Femur (tissue), 1 donor: ENCODE measurements around the gene LRRC3B.
A peak's percentile ranks its signal among the peaks of the same experiment; 100 is the strongest.
"Not testable (repeated sequence)": the region's sequence is repeated elsewhere in the genome, so short reads cannot be mapped to it uniquely, and the experiment has no call there.

ENCODE experiments used
- DNase-seq: peaks from one replicate; pipeline ENCODE4 v3.0.0-alpha.2; 2017

The LRRC3B gene, protein sequence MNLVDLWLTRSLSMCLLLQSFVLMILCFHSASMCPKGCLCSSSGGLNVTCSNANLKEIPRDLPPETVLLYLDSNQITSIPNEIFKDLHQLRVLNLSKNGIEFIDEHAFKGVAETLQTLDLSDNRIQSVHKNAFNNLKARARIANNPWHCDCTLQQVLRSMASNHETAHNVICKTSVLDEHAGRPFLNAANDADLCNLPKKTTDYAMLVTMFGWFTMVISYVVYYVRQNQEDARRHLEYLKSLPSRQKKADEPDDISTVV

DNA sequence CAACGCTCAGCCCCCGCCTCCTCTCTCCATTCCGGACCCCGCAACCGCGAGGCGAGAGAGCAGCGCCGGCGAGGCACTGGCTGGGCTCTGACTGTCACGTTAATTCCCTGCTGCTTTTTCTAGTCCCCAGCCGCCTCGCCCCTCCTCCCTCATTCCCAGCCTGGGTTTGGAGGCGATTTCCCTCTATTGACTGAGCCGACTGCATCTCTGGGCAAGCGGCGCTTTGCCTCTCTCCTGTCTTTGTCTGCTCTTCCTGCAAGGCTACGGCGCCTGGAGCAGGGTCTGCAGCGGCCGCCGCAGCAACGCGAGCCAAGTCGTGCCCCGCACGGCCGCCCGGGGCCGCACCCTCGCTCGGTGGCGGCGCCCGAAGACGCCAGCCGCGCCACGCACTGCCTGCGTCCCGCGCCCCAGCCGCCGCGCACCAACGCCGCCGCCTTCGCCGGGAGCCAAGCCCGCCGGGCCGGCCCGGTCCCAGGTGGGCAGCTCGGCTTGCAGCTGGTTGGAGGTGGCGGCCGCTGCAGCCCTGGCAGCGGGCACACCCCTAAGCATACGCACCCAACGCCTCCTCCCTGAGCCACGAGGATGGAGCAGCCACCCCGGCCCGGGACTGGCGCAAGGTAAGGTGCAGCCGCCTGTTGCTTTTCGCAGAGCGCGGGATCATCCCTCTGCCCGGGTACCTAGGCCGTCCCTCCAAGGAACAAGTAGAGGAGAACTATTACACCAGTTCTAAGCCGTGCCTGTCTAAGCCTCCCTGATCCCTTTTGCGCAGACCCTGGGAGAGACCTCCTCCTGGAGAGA lies at the start of gene LRRC3B:
Gene LRRC3B, plus strand, starts transcription at position 152 of the 798 bp plus-strand sequence. CDS start 86,901 bp downstream, outside the sequence.
- peak; percentile 56 for DNase-seq

DNA sequence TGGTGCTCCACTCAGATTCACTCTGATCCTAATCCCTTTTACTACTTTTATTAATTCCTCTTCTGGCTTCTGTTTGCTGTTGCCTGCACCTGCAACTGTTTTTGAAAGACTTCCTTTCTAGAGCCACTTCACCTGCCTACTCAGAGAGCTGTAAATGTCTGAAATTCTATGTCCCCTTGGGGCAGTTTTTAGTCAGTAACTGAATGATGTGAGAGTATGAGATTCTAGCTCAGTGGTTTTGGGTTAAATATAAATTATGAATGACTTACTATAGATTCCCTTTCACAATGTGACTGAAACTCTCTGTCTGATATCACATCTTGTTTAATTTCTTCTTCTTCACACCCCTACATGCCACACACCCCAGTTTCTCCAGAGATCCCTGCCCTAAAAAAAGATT lies 47.8 kb upstream of the LRRC3B start:
- DNase-seq: no peak

DNA sequence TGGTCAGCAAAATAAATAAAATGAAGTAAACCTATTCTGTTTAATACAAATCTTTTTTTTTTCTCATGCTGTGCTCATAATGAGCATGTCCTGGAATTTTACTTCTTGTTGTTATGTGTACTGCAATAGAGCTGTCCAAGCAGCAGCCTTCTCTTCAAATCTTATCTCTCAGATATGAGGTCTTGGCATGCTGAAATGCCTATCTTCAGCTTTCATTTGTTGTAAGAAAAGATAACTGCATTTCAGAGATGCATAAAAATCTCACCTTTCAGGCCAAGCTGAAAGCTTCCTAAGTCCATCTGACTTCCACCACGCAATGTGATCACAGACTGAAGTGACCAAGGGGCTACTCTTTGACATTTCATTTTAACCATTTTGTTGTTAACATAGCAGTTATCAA lies 43.5 kb upstream of the LRRC3B start:
- DNase-seq: no peak

DNA sequence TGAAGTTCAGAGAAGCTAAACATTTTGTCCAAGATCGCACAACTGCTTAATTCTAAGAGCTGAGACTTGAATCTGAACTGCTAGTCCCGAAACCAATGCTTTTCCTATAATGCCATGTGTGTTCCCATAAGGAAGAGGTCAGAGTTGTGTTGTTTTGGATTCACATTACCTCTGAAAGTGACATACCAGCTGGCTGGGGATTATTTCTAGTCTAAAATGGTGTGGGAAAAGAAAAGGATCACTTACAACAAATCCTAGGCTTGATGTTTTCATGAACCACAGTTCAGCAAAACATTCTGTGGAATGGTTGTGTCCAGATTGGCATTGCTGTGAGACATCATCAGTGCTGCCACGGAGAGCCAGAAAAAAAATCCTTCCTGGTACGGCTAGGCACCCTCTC lies 35.0 kb upstream of the LRRC3B start:
- no peak for DNase-seq

DNA sequence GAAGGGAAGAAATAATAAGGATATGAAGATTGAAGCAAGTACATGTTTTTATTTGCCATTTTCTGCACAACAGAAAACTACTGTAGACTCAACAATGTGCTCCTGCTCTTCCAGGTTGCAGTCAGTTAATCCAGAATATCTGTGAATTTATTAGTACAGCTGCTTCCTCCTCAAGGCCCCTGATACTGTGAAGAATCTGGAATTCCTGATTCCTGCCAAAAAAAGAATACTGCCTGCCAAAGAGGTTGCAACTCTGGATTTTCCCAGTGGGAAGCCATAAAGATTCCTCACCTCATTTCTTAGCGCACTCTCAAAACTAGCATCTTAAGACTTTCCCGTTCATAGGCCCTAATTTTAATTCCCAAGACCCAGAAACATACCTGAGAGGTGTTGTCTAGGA lies 33.6 kb upstream of the LRRC3B start:
- peak; percentile 47 for DNase-seq

DNA sequence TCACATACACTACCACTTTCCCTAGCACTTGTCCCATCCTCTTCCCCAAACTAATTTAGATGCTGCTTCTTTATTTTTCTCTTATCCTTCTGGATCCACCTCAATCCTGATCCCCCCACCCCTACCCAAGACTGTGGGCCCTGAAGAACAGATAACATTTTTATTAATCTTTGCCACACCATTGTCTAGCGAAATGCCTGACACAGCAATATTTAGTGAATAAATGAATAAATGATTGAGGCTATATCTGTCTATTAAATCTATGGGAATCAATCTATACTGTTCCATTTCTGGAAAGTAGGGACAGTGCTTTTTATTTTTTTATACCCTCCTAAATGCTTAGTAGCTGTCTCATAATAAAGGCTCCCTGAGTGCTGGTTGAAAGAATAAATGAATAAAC lies 32.9 kb upstream of the LRRC3B start:
- no peak for DNase-seq

DNA sequence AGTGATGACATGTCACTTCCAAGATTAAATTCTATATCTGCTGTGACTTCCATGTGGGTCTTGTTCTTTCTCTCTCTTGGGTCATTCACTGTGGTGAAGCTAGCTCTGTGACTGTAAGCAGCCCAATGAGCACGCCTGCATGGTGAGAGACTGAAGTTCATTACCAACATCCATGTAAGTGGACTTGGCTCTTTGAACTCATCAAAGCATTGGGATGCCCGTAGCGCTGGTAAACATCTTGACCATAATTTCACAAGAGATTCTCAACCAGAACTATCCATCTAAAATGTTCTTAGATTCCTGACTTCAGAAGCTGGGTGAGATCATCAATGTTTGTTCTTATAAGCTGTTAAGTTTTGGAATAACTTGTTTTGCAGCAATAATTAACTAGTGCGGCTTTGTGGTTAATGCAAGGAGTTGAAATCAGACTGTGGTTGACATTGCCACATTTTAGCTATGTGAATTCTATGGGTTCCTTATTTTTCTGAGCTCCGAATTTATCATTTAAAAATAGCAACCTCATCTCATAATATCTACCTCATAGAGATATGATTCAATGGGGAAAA lies 31.6 kb upstream of the LRRC3B start:
- no peak for DNase-seq

DNA sequence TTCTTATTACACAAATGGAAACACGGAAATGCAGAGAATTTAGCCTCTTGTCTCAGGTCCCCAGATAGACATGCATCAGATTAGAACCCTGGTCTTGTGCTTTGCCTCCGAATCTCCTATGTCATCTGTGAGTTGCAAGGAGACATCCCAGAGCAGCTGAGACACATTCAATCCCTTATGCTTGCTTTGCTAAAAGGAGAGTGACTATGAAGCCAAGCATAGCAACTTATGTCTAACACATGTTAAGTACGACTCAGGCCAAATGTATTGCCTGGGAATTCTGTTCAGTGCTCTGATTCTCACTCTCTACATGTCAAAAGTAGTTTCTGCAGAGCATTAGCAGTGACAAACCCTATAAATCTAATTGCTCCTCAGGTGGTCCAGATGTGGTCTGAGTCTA lies 30.6 kb upstream of the LRRC3B start:
- peak; percentile 46 for DNase-seq

DNA sequence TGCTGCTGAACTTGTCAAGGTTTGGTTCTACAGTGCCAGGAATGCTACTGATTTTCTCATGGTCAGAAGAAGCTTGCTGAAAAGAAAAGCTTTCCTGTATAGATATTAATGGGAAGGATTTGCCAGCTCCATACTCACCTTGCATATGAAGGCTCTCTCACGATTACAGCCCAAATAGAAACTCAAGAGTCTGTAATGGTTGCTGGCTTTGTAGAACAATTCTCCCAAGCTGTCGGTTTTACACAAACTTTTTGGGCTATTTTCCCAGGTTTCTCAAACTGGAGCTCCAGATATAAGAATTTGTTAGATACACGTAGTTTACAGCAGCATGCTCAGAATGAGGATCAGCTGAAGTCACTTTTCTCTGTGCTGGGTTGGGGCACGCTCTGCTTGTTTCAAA lies 30.1 kb upstream of the LRRC3B start:
- DNase-seq: no peak

DNA sequence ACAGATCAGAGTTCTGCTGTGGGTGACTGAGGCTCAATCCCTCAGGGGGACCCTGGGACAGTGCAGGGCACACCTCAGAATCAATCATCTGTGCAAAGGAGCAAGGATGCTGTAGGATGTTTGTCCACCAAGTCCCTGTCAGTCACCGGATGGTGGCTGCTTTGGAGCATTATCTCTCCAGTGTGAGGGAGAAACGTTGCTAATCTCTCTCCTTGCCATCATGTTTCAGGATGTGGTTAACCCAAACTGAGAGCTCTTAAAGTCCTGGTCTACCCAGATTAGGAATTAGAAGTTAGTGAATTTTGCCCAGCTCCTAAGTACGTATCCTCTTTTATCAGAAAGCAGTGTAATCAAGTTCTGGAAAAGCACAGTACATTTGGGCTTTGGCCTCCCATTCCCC lies 26.2 kb upstream of the LRRC3B start:
- DNase-seq: no peak

DNA sequence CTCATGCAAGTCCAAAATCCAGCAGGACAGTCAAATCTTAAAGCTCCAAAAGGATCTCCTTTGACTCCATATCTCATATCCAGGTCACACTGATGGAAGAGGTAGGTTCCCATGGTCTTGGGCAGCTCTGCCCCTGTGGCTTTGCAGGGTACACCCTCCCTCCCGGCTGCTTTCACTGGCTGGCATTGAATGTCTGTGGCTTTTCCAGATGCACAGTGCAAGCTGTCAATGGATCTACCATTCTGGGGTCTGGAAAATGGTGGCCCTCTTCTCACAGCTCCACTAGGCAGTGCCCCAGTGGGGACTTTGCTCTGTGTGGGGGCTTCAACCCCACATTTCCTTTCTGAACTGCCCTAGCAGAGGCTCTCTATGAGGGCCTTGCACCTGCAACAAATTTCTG lies 19.3 kb upstream of the LRRC3B start:
- not testable (repeated sequence) for DNase-seq

DNA sequence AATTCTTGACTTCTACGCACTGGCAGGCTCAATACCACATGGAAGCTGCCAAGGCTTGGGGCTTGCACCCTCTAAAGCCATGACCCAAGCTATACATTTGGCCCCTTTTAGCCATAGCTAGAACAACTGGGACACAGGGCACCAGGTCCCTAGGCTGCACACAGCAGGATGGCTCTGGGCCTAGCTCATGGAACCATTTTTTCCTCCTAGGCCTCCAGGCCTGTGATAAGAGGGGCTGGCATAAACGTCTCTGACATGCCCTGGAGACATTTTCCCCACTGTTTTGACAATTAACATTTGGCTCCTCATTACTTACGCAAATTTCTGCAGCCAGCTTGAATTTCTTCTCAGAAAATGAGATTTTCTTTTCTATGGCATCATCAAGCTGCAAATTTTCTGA lies 18.8 kb upstream of the LRRC3B start:
- not testable (repeated sequence) for DNase-seq

DNA sequence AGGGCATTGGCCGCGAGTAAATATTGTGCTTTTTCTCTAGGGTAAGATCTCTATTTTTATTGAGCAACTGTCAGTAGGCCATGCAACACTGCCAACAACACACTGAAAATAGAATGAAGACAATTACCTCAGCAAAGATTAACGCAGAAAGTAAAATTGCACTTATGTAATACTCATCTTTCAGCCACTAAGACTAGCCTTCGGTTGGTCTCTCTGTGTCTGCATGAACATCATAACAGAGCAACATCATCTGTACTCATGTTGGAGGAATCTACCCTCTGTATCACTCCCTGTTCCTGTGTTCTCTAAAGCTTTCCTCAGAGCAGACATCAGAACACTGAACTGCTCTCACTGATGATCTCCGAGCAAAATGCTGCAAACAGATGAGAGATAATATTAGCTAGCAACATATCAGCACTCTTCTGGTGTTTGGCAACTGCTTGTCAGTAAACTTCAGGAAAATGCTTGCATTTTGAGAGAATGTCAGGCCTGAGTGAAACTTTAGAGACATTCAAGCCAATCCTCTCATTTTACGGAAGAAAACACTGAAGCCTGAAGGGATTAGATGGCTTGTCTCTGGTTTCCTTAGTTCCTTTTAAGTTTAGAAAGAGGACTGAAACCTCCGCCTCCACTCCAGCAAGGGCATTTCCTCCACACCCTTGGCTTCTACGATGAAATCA lies 8.4 kb upstream of the LRRC3B start:
- no peak for DNase-seq

DNA sequence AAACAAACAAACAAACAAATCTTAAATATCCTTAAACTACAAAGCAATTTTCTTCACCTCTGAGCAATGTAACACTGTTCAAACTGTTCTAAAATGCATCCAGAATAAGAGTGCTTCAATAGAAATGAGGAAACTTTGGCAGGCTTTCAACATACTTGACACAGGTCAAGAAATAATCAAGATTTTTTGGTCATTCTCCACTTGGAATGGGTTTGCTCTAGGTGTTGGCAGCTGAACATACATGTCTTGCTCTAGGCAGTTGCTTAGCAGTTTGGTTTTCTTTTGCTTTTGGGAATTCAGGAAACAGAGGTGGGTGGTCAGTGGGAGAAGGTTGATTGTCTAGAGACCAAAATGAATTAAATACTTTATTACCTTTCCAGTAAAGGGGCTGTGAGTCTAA lies 1.4 kb upstream of the LRRC3B start:
- DNase-seq: no peak

DNA sequence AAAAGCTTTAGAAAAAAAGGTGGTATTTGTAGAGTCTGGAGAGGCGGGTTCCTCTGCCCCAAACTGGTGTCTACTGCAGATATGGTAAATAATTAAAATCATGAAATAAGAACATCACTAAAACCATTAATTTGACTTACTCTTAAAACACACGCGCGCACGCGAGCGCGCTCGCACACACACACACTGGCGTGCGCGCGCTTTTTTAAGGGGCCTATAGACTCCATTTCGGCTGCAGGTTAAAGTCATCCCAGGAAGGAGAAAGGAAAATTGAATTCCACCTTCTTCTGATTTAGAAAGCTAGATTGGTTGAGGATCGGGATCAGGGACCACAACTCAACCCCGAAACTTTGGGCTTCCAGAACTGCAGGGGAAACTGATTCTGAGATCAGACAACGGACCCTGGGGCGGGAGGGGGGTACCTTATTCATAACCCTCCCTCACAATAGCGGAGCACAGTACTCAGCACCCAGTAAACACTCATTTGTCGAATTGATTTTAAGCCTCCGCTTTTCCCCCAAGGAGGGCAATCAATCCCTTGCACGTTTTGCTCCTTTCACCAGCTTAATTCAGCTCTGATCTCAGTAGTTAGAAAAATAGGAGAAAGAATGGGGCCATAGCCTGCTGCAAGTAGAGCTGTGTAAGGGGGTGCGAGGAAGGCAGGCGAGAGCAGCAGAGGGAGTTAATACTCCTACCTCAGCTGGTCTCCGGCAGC lies 509 bp upstream of the LRRC3B start:
- DNase-seq: no peak

DNA sequence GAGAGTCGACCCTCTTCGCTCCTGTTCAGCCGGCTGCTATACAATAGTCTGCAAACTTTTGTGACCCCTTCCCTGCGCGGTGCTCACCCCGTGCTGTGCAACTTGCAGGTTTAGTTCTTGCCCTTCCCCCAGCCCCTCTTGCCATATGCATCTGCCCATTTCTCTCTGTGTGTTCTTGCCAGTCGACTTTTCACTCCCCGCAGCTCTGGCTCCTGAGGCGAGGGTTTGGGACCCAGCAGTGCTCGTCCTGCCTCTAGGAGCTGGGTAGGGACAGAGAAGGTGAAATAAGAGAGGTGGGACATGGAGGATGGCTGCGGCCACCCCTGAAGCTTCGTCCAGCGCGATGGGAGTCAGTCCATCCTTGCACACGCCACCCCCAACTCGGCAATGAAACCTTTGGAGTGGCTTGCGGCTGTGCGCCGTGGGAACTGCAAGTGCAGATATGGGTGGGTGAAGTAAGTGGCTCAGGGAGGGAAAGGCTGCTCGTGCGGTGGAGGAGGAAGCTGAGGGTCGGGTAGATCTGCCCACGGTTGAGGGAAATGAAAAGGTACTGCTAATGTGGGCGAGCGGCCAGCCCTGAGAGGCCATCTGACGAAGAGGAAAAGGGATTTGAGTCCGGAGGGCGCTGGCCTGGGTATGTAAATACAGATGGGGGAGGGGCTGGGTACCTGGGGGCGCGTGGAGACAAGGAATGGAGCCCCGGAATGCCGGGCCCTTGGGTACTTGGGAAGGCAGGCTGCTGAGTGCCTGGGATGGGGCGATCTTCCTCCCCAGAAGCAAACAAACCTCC lies 1.0 kb downstream of the LRRC3B start:
- no peak for DNase-seq

DNA sequence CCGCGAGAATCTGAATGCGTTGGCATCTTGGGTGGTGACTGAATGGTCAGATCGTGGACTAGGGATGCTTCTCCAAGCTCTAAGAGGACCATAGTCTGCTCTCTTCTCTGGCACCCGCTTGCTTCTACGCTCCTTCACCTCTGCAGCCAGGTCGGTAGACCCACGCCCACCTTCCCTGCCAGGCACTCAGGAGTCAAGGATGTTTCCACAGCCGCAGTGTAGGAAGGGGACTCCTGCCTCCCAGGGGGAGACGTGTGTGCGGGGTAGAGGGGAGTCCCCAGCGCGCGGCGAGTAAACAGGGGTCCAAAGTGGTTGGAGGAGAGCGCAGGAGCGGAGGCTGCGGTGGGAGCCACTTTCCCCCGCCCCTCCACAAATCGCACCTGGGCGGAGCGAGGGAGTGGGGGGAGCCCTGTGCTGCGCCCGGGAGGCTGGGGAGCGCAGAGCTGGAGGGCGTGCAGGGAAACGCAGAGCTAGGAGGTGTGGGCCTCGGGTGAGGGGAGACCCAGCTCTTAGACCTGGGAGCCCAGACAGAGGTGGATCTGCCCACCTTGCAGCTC lies 1.7 kb downstream of the LRRC3B start:
- DNase-seq: no peak

DNA sequence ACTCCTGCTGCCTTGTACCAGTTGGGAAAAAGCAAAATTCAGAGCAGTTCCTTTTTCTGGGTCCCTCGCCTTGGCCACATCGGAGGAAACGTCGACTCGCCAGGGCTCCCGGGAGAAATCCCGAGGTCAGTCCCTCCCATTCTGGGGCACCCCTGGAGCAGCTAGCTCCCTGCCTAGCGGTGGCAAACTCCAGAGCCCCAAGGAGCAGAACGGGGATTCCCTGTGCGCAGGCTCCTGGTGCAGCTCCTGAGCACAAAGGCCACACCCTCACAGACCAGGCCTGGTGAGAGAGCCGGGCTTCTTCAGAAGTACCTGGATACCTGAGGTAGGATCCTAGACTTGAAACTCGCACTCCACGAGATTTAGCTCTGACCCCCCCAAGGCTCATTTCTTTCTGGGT lies 2.6 kb downstream of the LRRC3B start:
- DNase-seq: no peak

DNA sequence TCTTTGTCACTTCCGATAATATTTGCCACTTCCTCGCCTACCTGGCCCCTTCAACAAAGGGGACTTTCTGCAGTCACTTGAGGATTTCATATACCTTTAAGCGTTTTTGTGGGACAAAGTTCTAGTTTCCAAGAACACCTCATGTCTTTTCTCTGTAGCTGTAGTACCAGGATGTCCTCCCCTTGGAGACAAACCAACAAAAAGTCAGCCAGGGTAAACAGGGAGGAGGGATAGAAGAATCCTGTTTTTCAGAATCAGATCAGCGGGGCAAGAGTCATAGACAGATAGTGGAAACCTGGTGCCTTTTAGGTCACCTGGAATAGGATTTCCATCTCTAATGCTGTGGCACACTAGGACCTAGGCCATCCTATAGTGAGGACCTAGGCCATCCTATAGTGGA lies 4.5 kb downstream of the LRRC3B start:
- DNase-seq: no peak

DNA sequence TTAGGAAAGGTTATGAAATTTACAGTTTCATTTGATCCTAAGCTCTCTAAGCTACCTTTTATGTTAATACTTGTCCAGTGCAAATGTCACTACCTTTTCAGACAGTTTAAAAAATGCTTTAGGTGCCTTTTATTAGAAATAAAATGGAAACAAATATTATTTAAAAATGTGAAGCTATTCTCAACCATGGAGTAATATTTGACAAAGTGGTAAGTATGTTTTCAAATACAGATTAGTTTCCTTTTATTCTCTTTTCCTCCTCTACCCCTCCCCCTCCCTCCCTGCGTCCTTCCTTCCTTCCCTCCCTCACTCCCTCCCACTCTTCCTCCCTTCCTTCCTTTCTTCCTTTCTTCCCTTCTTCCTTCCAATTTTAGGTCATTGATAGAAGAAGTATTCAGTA lies 6.3 kb downstream of the LRRC3B start:
- no peak for DNase-seq

DNA sequence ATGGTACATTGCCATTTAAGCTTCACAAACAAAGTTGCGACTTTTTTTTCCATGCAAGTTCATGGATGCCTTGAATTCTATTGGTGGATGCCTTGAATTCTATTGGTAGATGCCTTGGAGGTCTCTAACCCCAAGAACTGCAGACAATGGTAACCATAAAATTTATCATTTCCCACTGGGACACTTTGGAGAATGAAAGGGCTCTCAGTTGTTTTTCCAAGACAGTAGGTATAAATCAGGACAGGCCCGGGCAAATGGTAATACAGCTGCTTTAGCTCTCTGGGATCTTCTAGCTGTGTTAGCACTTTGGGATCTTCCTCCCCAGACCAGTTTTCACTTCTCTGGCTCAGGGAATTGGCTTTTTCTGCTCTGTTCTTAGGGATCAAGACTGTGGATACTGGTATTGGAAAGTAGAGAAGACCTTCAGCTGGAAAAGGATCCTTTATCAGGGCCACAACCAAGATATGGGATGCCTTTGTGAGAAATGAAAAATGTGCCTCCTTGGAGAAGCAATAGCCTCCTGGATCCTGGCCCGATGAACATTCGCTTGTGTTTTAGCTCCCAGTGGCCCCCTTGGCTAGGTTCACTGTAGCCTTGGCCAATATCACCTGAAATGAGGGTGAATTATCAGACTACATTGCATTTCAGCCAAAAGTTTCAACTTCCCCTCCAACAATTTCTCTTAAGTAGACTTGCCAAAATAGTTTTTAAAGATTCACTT lies 8.3 kb downstream of the LRRC3B start:
- DNase-seq: no peak
